Measurements from ENCODE around the gene C1orf159. TPM values are rescaled to one million over a fixed set of nuclear protein-coding genes. Genes with fewer than 3 reads are reported as not detected.

C1orf159 gene
- total and polyA plus RNA-seq, 2 donors from 2014 or later = 8.6 to 14.8 TPM

DNA sequence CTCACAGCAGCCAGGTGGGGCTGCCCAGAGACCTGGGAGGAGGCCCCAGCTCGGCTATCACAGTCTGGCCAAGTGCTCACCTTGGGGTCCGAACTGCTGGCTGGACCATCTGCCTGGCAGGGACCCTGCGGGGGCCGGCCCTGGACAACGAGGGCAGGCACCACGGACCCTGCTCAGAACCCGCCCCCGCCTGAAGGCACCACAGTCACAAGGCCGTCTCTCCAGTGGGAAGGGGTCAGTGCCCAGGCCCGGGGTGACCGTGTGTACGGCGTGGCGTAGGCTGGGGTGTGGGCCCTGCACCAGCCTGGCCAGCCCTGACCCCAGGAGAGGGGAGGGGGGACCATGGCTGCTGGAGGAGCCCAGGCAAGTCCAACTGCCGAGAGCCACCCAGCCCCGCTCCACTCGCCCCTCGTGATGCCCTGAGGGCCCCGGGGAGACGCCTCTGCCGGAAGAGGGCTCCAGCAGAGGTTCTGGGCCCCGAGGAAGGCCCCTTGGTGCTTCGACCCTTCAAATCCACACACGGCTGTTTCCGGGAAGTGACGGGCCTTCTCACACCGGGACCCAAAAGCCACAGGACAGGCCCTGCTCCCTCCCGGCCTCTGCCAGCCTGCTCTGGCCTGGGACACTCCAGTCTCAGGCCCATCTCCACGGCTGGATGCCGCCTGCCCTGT is 30.6 kb downstream of the C1orf159 start:
- FAIRE-seq (no peak), DNase-seq (peak in 1 of 5 donors; percentile 64)
- intact Hi-C loops (cut with DNase I) = no loop called here
- H3K9me3 ChIP-seq (ENCODE audit: control insufficient read depth in 2 of 3, insufficient read depth in 1 of 3, low read length in 3 of 3) = no peaks in the 10 kb centered on the region
- no peak overlapping the region for H3K9ac ChIP-seq (ENCODE audit: low read length in 3 of 3)
- TF ChIP-seq, protein P1, sequence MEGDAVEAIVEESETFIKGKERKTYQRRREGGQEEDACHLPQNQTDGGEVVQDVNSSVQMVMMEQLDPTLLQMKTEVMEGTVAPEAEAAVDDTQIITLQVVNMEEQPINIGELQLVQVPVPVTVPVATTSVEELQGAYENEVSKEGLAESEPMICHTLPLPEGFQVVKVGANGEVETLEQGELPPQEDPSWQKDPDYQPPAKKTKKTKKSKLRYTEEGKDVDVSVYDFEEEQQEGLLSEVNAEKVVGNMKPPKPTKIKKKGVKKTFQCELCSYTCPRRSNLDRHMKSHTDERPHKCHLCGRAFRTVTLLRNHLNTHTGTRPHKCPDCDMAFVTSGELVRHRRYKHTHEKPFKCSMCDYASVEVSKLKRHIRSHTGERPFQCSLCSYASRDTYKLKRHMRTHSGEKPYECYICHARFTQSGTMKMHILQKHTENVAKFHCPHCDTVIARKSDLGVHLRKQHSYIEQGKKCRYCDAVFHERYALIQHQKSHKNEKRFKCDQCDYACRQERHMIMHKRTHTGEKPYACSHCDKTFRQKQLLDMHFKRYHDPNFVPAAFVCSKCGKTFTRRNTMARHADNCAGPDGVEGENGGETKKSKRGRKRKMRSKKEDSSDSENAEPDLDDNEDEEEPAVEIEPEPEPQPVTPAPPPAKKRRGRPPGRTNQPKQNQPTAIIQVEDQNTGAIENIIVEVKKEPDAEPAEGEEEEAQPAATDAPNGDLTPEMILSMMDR (IDR thresholded peaks at IDR 0.05; ENCODE audit: borderline replicate concordance, extremely low read depth, insufficient read depth) = no peak
- H3K27ac ChIP-seq (ENCODE audit: low read depth in 2 of 2, low read length in 2 of 2) = no peak overlapping the region
- no peaks in the 10 kb centered on the region for H3K4me1 ChIP-seq (ENCODE audit: control insufficient read depth in 2 of 3, insufficient read depth in 2 of 3, low read depth in 1 of 3, low read length in 3 of 3)
- H3K27me3 ChIP-seq (ENCODE audit: control insufficient read depth, insufficient read depth, low read length) = no peaks in the 10 kb centered on the region
- H3K36me3 ChIP-seq (ENCODE audit: control insufficient read depth in 2 of 3, insufficient read depth in 3 of 3, low read length in 3 of 3) = no peaks in the 10 kb centered on the region
- H3K4me3 ChIP-seq (ENCODE audit: low read length in 3 of 3) = no peak overlapping the region

DNA sequence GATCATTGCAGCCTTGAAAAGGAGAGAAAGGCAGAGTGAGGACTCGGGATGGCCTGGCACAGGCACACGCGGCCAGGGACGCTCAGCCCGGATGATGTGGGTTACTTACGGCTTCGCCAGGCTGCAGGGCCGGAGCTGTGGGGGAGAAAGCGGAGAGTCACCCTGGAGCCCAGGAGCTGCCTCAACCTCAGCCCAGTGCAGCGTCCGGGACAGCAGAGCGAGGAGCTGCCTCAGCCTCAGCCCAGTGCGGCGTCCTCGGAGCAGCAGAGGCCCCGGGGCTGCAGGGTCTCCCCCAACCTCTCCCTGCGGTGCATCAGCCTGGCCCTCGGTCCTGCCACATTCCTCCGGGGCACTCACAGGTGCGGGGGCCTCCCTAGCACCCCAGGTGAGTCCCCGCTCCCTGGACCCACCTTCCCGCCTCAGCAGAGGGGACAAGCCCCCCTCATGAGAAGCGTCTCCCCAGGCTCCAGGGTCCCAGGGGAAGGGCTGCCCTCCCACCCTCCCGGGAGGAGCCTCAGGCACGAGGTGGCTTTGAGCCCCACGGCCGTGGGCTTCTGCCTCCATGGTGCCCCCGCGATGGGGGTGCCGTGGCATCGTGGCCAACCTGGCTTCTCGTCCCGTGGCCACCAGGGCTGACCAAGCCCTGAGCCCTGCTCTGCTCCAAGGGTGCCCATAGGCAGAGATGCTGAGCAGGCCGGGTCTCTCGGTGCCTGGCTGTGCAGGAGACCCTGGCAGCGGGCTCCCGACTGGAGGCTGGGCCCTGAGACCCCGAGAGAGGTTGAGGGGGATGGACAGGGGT is 31.3 kb downstream of the C1orf159 start:
- TF ChIP-seq, protein P1 (IDR thresholded peaks at IDR 0.05; ENCODE audit: borderline replicate concordance, extremely low read depth, insufficient read depth) = no peak
- no peaks in the 10 kb centered on the region for H3K36me3 ChIP-seq (ENCODE audit: control insufficient read depth in 2 of 3, insufficient read depth in 3 of 3, low read length in 3 of 3)
- intact Hi-C loops (cut with DNase I) = no loop called here
- FAIRE-seq (no peak), DNase-seq (peak in 2 of 5 donors; percentile 51 to 74)
- peaks cover 0 to 5% (median 0%) of the 10 kb centered on the region in 3 donors for H3K4me1 ChIP-seq (ENCODE audit: control insufficient read depth in 2 of 3, insufficient read depth in 2 of 3, low read depth in 1 of 3, low read length in 3 of 3)
- H3K9me3 ChIP-seq (ENCODE audit: control insufficient read depth in 2 of 3, insufficient read depth in 1 of 3, low read length in 3 of 3) = no peaks in the 10 kb centered on the region
- H3K27me3 ChIP-seq (ENCODE audit: control insufficient read depth, insufficient read depth, low read length) = no peaks in the 10 kb centered on the region
- H3K4me3 ChIP-seq (ENCODE audit: low read length in 3 of 3) = no peak overlapping the region
- no peak overlapping the region for H3K9ac ChIP-seq (ENCODE audit: low read length in 3 of 3)
- no peak overlapping the region for H3K27ac ChIP-seq (ENCODE audit: low read depth in 2 of 2, low read length in 2 of 2)

DNA sequence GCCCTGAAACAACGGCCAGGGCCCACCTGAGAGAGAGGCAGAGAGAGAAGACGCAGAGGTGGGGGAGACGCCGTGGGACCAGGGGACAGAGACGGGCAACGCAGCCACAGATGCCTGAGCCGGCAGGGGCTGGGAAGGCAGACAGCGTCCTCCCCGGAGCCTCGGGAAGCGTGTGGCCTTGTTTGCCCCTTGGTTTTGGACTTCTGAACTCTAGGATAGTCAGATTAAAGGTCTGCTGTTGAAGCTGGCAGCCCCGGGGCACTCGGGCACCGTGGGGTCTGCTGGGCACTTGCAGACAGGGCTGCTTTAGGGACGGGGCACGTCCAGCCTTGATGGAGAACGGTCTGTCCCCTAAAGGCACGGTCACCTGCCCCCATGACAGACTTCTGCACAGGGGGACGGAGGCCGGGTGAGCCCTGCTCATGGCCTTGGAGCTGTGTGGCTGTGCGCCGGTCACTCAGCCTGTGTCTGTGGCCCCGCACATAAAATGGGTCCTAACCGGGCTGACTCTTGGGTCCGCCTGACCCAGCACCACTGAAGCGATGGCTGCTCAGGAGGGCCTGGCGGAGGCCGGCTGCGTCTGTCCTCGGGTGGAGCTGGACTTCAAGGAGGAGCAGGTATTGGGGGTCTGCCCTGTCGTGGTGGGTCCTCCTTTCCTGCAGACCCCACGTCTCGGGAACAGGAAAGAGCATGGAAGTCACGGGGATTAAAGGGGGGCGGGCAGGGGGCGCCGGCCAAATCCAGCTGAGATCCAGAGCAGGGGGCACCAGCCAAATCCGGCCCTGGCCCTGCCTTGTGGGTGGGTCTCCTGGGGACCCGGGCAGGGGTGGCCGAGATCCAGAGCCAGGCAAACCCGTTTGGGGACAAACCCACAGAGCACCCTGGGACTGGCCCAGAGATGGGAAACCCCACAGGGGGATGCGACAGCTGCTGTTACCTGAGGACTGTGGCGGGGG is 32.2 kb downstream of the C1orf159 start:
- H3K9me3 ChIP-seq (ENCODE audit: control insufficient read depth in 2 of 3, insufficient read depth in 1 of 3, low read length in 3 of 3) = no peaks in the 10 kb centered on the region
- FAIRE-seq (no peak), DNase-seq (peak in 1 of 5 donors; percentile 76)
- H3K4me3 ChIP-seq (ENCODE audit: low read length in 3 of 3) = no peak overlapping the region
- H3K27me3 ChIP-seq (ENCODE audit: control insufficient read depth, insufficient read depth, low read length) = no peaks in the 10 kb centered on the region
- no peak overlapping the region for H3K9ac ChIP-seq (ENCODE audit: low read length in 3 of 3)
- intact Hi-C loops (cut with DNase I) = no loop called here
- H3K27ac ChIP-seq (ENCODE audit: low read depth in 2 of 2, low read length in 2 of 2) = no peak overlapping the region
- H3K4me1 ChIP-seq (ENCODE audit: control insufficient read depth in 2 of 3, insufficient read depth in 2 of 3, low read depth in 1 of 3, low read length in 3 of 3) = peaks cover 0 to 8% (median 0%) of the 10 kb centered on the region in 3 donors
- no peaks in the 10 kb centered on the region for H3K36me3 ChIP-seq (ENCODE audit: control insufficient read depth in 2 of 3, insufficient read depth in 3 of 3, low read length in 3 of 3)
- TF ChIP-seq, protein P1 (IDR thresholded peaks at IDR 0.05; ENCODE audit: borderline replicate concordance, extremely low read depth, insufficient read depth) = no peak

Measured in kidney (tissue), 14 donors.